Measurements from ENCODE around the gene BDKRB2. TPM values are rescaled to one million over a fixed set of nuclear protein-coding genes. Genes with fewer than 3 reads are reported as not detected.

Gene BDKRB2
- total RNA-seq, 6 donors from 2014 or later, result 0.78 to 4.0 (median 1.8) TPM; not detected in 1

DNA sequence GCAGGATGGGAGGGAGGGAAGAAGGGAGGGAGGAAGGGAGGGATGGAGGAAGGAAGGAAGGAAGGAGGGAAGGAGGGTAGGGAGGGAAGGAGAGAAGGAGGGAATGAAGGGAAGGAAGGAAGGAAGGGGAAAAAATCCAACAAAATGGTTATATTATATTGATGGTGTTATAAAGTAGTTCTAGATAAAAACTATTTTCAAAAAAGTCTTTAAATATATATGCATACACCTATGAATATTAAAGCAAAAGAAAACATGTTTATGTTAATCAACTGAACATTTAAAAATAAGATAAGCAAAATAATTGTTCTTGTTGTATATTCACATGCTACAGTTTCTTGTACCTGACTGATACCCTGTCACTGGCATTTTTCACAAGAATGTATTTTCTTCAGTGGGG is 53.3 kb downstream of the BDKRB2 start:
- H3K9me3 ChIP-seq, result no peaks in the 10 kb centered on the region
- H3K4me1 ChIP-seq, result peaks cover 0 to 12% (median 3%) of the 10 kb centered on the region in 4 donors
- no peak for DNase-seq
- no peak for ATAC-seq (ENCODE audit: low FRiP score in 2 of 2)
- no peaks in the 10 kb centered on the region for H3K27me3 ChIP-seq
- H3K36me3 ChIP-seq, result no peaks in the 10 kb centered on the region
- no peak overlapping the region for H3K4me3 ChIP-seq
- TF ChIP-seq, protein P1, sequence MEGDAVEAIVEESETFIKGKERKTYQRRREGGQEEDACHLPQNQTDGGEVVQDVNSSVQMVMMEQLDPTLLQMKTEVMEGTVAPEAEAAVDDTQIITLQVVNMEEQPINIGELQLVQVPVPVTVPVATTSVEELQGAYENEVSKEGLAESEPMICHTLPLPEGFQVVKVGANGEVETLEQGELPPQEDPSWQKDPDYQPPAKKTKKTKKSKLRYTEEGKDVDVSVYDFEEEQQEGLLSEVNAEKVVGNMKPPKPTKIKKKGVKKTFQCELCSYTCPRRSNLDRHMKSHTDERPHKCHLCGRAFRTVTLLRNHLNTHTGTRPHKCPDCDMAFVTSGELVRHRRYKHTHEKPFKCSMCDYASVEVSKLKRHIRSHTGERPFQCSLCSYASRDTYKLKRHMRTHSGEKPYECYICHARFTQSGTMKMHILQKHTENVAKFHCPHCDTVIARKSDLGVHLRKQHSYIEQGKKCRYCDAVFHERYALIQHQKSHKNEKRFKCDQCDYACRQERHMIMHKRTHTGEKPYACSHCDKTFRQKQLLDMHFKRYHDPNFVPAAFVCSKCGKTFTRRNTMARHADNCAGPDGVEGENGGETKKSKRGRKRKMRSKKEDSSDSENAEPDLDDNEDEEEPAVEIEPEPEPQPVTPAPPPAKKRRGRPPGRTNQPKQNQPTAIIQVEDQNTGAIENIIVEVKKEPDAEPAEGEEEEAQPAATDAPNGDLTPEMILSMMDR (IDR thresholded peaks at IDR 0.05), result no peak
- no peak for TF ChIP-seq POLR2AphosphoS5 (IDR thresholded peaks at IDR 0.05)
- no peak for TF ChIP-seq EP300 (IDR thresholded peaks at IDR 0.05)
- no peak overlapping the region for H3K27ac ChIP-seq

DNA sequence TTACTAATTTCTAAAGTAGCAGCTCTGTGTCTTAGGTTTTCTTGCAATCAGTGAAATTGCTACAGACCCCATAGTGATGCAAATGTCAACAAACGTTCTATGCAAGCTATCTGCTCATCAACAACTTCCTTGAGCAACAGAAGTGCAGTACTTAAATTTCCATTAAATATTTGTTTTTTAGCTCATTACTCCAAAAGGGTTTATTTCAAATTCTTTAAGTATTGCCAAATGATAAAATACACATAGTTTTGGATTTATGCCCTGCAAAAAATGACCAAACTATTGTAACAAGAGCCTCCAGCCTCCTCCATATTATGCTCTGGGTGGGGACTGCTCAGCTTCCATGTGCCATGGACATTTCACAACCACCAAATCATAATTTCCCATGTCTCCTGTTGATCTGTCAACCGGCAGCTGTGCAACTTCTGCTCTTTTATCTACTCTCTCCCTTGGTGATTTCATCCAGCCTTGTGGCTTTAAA is 55.7 kb downstream of the BDKRB2 start:
- TF ChIP-seq, protein P1 (IDR thresholded peaks at IDR 0.05), result no peak
- TF ChIP-seq POLR2AphosphoS5 (IDR thresholded peaks at IDR 0.05), result no peak
- no peak for TF ChIP-seq EP300 (IDR thresholded peaks at IDR 0.05)
- TF ChIP-seq POLR2A (IDR thresholded peaks at IDR 0.05), result no peak
- Histone ChIP-seq H3K4me3 (no peak overlapping the region), H3K4me1 (peaks cover 0 to 12% (median 3%) of the 10 kb centered on the region in 4 donors), H3K36me3 (no peaks in the 10 kb centered on the region), H3K27ac (no peak overlapping the region), H3K9me3 (no peaks in the 10 kb centered on the region), H3K27me3 (no peaks in the 10 kb centered on the region)
- ATAC-seq (ENCODE audit: low FRiP score in 2 of 2) (peak; percentile 53 to 54), DNase-seq (no peak)
- 33 to 36% methylated on average over 2 of the region's 2 CpGs for WGBS, 2 donors

DNA sequence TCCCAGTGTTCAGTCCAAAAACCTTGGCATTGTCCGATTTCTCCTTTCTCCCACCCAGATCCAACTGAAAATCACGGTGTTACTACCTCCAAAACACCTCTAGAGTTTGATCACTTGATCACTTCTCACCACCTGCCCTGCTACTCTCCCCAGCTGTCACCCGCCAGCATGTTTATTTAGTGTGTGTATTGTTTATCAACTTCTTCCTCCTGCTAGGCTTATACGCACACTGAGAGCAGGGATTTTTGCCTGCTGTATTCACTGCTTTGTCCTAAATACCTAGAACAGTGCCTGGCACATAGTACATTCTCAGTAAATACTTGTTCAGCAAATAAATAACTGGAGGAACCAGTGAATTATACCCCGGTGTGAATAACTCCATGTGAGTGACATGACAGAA is 56.4 kb downstream of the BDKRB2 start:
- no peaks in the 10 kb centered on the region for H3K27me3 ChIP-seq
- no peak overlapping the region for H3K4me3 ChIP-seq
- WGBS, 2 donors, result 48 to 49% methylated on average over 5 of the region's 5 CpGs
- no peak for DNase-seq
- ATAC-seq (ENCODE audit: low FRiP score in 2 of 2), result no peak
- H3K9me3 ChIP-seq, result no peaks in the 10 kb centered on the region
- H3K27ac ChIP-seq, result no peak overlapping the region
- peaks cover 0 to 12% (median 3%) of the 10 kb centered on the region in 4 donors for H3K4me1 ChIP-seq
- H3K36me3 ChIP-seq, result no peaks in the 10 kb centered on the region
- TF ChIP-seq, protein P1 (IDR thresholded peaks at IDR 0.05), result no peak
- TF ChIP-seq EP300 (IDR thresholded peaks at IDR 0.05) (no peak), POLR2AphosphoS5 (IDR thresholded peaks at IDR 0.05) (no peak), POLR2A (IDR thresholded peaks at IDR 0.05) (no peak)

DNA sequence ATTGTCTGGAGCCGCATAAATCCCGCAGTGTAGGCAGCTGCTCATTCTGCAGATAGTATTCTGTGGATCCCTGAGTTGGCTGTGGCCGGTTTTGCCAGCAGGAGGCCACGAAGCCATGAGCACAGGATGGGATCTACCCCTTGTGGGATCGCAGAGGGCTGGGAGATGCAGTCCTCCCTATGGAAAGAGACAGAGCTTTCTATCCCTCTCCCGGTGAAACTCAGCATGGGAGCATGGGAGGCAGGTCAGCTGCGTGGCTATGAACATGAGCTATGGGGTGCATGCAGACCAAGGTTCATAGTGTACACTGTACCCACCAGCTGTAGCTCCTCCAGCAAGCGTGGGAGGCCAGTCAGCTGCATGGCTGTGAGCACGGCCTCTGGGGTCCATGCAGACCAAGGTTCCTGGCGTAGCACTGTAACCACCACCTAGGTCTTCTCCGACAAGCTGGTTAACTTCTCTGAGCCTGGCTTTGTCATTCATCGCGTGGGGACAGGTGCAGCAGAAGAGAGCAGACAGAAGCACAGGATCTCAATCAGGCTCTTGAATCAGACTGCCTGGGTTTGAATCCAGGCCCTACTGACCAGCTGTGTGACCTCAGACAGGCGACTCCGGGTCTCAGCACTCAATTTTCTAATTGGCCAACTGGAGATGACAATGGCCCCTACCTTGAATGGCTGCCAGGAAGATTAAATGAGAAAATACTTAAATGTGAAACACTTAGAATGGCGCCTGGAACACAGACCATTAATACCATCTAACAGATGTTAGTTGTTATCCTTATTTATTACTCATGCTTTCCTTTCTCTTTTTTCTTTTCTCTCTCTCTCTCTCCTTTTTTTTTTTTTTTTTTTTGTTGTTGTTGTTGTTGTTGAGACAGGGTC is 57.4 kb downstream of the BDKRB2 start:
- ATAC-seq (ENCODE audit: low FRiP score in 2 of 2), result peak in 1 of 2 donors; percentile 13
- H3K27ac ChIP-seq, result no peak overlapping the region
- no peaks in the 10 kb centered on the region for H3K36me3 ChIP-seq
- TF ChIP-seq, protein P1 (IDR thresholded peaks at IDR 0.05), result no peak
- TF ChIP-seq POLR2A (IDR thresholded peaks at IDR 0.05) (no peak), EP300 (IDR thresholded peaks at IDR 0.05) (no peak), POLR2AphosphoS5 (IDR thresholded peaks at IDR 0.05) (no peak)
- DNase-seq, result no peak
- H3K4me3 ChIP-seq, result no peak overlapping the region
- peaks cover 0 to 12% (median 3%) of the 10 kb centered on the region in 4 donors for H3K4me1 ChIP-seq
- WGBS, 2 donors, result 76 to 87% methylated on average over 7 to 16 of the region's 16 CpGs
- no peaks in the 10 kb centered on the region for H3K9me3 ChIP-seq
- H3K27me3 ChIP-seq, result no peaks in the 10 kb centered on the region
